Astrocyte of the cerebellum (primary cell): ENCODE measurements around the gene SUFU.
A peak's percentile ranks its signal among the peaks of the same experiment; 100 is the strongest.

Experiments
- DNase-seq: peaks from one replicate; pipeline ENCODE4 v3.0.0-alpha.2; 2011; ENCODE audit warnings: low read depth
- H3K4me3 ChIP-seq: 2 replicates; pipeline ENCODE4 v1.5.1; 2011; ENCODE audit warnings: mild to moderate bottlenecking, low read depth, low read length, moderate library complexity
- CTCF ChIP-seq: IDR thresholded peaks from 2 replicates; pipeline ENCODE4 v1.5.1; 2012; ENCODE audit warnings: low read length, low read depth, moderate library complexity, mild to moderate bottlenecking; ENCODE audit errors: missing control alignments
- in situ Hi-C: cut with HindIII; loops from 2 replicates; pipeline ENCODE4 v1.10.0; 2017; ENCODE audit warnings: low sequenced_read_pairs

The SUFU gene

GRCh38 chr10:102621443-102622325 is 117.9 kb downstream of the SUFU start:
- no peak for DNase-seq
- no peak overlapping the region for H3K4me3 ChIP-seq
- TF ChIP-seq CTCF = no peak
- in situ Hi-C loops = no loop called here

- H3K4me3 ChIP-seq = no peak overlapping the region
- no peak for DNase-seq
- in situ Hi-C loops = no loop called here
- TF ChIP-seq CTCF = no peak
Measured at GRCh38 chr10:102624094-102624493, 120.3 kb downstream of the SUFU start.

GRCh38 chr10:102624751-102625645 is 121.2 kb downstream of the SUFU start:
- no peak overlapping the region for H3K4me3 ChIP-seq
- TF ChIP-seq CTCF = no peak
- in situ Hi-C loops = no loop called here
- no peak for DNase-seq

GRCh38 chr10:102626026-102626685 is 122.4 kb downstream of the SUFU start:
- in situ Hi-C loops = no loop called here
- DNase-seq = no peak

GRCh38 chr10:102627291-102627735 is 123.5 kb downstream of the SUFU start:
- no peak overlapping the region for H3K4me3 ChIP-seq
- peak; percentile 37 for DNase-seq
- in situ Hi-C loops = no loop called here
- no peak for TF ChIP-seq CTCF

More at GRCh38 chr10:102626026-102626685, 122.4 kb downstream of the SUFU start:
- H3K4me3 ChIP-seq = no peak overlapping the region
- no peak for TF ChIP-seq CTCF

GRCh38 chr10:102627736-102628293 is 124.0 kb downstream of the SUFU start:
- H3K4me3 ChIP-seq = no peak overlapping the region
- DNase-seq = no peak

More at GRCh38 chr10:102627736-102628293, 124.0 kb downstream of the SUFU start:
- no peak for TF ChIP-seq CTCF
- in situ Hi-C loops = no loop called here
